Embryonic facial prominence (tissue), 1 donor: Measurements from ENCODE around the gene STXBP6.
"Not testable (repeated sequence)": the region's sequence is repeated elsewhere in the genome, so short reads cannot be mapped to it uniquely, and the experiment has no call there.

Experiments used
- DNase-seq: peaks from one replicate; pipeline ENCODE4 v3.0.0-alpha.2; 2016; ENCODE audit errors: extremely low spot score

Gene STXBP6

GRCh38 chr14:24956104-24956503 is 93.8 kb downstream of the STXBP6 start:
- DNase-seq, result no peak

- DNase-seq, result no peak
These were observed 95.3 kb downstream of the STXBP6 start for GRCh38 chr14:24954700-24955037.

- DNase-seq, result no peak
These were observed 95.8 kb downstream of the STXBP6 start for GRCh38 chr14:24954037-24954699.

- no peak for DNase-seq
These were observed 96.9 kb downstream of the STXBP6 start for GRCh38 chr14:24952851-24953666.

GRCh38 chr14:24948261-24948847 is 101.6 kb downstream of the STXBP6 start:
- DNase-seq, result no peak

- no peak for DNase-seq
These were observed 102.8 kb downstream of the STXBP6 start for GRCh38 chr14:24947131-24947530.

GRCh38 chr14:24944800-24945199 is 105.1 kb downstream of the STXBP6 start:
- DNase-seq, result no peak

GRCh38 chr14:24943024-24943423 is 106.9 kb downstream of the STXBP6 start:
- no peak for DNase-seq

GRCh38 chr14:24941719-24942118 is 108.2 kb downstream of the STXBP6 start:
- no peak for DNase-seq

GRCh38 chr14:24940213-24940783 is 109.6 kb downstream of the STXBP6 start:
- DNase-seq, result no peak

GRCh38 chr14:24938593-24938992 is 111.4 kb downstream of the STXBP6 start:
- DNase-seq, result no peak

GRCh38 chr14:24937300-24937699 is 112.6 kb downstream of the STXBP6 start:
- no peak for DNase-seq

GRCh38 chr14:24936773-24937172 is 113.2 kb downstream of the STXBP6 start:
- DNase-seq, result not testable (repeated sequence)

- DNase-seq, result no peak
These were observed 114.2 kb downstream of the STXBP6 start for GRCh38 chr14:24935796-24936195.

GRCh38 chr14:24928386-24928900 is 121.5 kb downstream of the STXBP6 start:
- no peak for DNase-seq

GRCh38 chr14:24927809-24928208 is 122.1 kb downstream of the STXBP6 start:
- no peak for DNase-seq

- DNase-seq, result no peak
These were observed 124.1 kb downstream of the STXBP6 start for GRCh38 chr14:24925771-24926374.

GRCh38 chr14:24924544-24924943 is 125.4 kb downstream of the STXBP6 start:
- DNase-seq, result no peak

GRCh38 chr14:24921903-24922302 is 128.0 kb downstream of the STXBP6 start:
- DNase-seq, result no peak

- no peak for DNase-seq
These were observed 129.5 kb downstream of the STXBP6 start for GRCh38 chr14:24920265-24921075.

- no peak for DNase-seq
These were observed 131.1 kb downstream of the STXBP6 start for GRCh38 chr14:24918822-24919221.
